HS-27A (cell line): ENCODE measurements around the gene ADAM12.

ENCODE experiments used
- DNase-seq: peaks from one replicate; pipeline ENCODE4 v3.0.0-alpha.2; 2012; ENCODE audit warnings: low read depth, missing footprints

Gene ADAM12

GRCh38 chr10:126210051-126210651, 178.1 kb downstream of the ADAM12 start:
- DNase-seq = no peak

GRCh38 chr10:126209451-126209850, 178.8 kb downstream of the ADAM12 start:
- no peak for DNase-seq

GRCh38 chr10:126208726-126209302, 179.5 kb downstream of the ADAM12 start:
- DNase-seq = no peak

- no peak for DNase-seq
Observed at GRCh38 chr10:126207851-126208250, 180.4 kb downstream of the ADAM12 start.

GRCh38 chr10:126207313-126207771, 180.9 kb downstream of the ADAM12 start:
- DNase-seq = no peak

- no peak for DNase-seq
Observed at GRCh38 chr10:126205486-126206205, 182.6 kb downstream of the ADAM12 start.

- no peak for DNase-seq
Observed at GRCh38 chr10:126204320-126204719, 184.0 kb downstream of the ADAM12 start.

GRCh38 chr10:126203746-126204145, 184.5 kb downstream of the ADAM12 start:
- DNase-seq = no peak

- no peak for DNase-seq
Observed at GRCh38 chr10:126201603-126202002, 186.7 kb downstream of the ADAM12 start.

- DNase-seq = peak; percentile 91
Observed at GRCh38 chr10:126199221-126199998, 188.9 kb downstream of the ADAM12 start.

- DNase-seq = no peak
Observed at GRCh38 chr10:126198681-126199080, 189.6 kb downstream of the ADAM12 start.

- DNase-seq = no peak
Observed at GRCh38 chr10:126197036-126197543, 191.2 kb downstream of the ADAM12 start.

- DNase-seq = no peak
Observed at GRCh38 chr10:126196281-126196680, 192.0 kb downstream of the ADAM12 start.

GRCh38 chr10:126191192-126191591, 197.1 kb downstream of the ADAM12 start:
- no peak for DNase-seq

GRCh38 chr10:126188679-126189200, 199.5 kb downstream of the ADAM12 start:
- no peak for DNase-seq

- DNase-seq = no peak
Observed at GRCh38 chr10:126187399-126187798, 200.9 kb downstream of the ADAM12 start.

- no peak for DNase-seq
Observed at GRCh38 chr10:126186766-126187165, 201.5 kb downstream of the ADAM12 start.

GRCh38 chr10:126185676-126186447, 202.4 kb downstream of the ADAM12 start:
- DNase-seq = no peak

GRCh38 chr10:126181626-126182025, 206.7 kb downstream of the ADAM12 start:
- DNase-seq = no peak

- no peak for DNase-seq
Observed at GRCh38 chr10:126179637-126180036, 208.6 kb downstream of the ADAM12 start.

- no peak for DNase-seq
Observed at GRCh38 chr10:126177417-126178030, 210.8 kb downstream of the ADAM12 start.
